ENCODE results near the gene CER1. TPM values are rescaled to one million over a fixed set of nuclear protein-coding genes. Genes with fewer than 3 reads are reported as not detected.

CER1 gene
- total RNA-seq (2011; cell fraction: chromatin; rRNA removed; ENCODE audit: low replicate concordance) = not detected in 2 replicates
- total RNA-seq (2011; cell fraction: nucleolus; rRNA removed) = not detected in 2 replicates
- not detected in 2 replicates for total RNA-seq (2011; cell fraction: nucleoplasm; rRNA removed)
- total RNA-seq (2014; rRNA removed) (not detected in 2 replicates), total RNA-seq (2014; rRNA removed; fragmentation: Illumina TruSeq; extraction: Trizol) (not detected in 2 replicates), total RNA-seq (2015; rRNA removed; fragmentation: Illumina TruSeq; extraction: Trizol) (not detected in 2 replicates), total RNA-seq (2021) (not detected in 2 replicates), polyA plus RNA-seq (2011; rRNA removed) (not detected in 2 replicates), polyA plus RNA-seq (2014; fragmentation: Illumina TruSeq; extraction: Trizol) (not detected in 2 replicates), polyA plus RNA-seq (2014; fragmentation: Nextera tagmentation; extraction: Ambion mirVana) (not detected), polyA plus RNA-seq (2014; rRNA removed) (not detected in 2 replicates), polyA minus RNA-seq (2011; rRNA and poly(A)+ RNA removed) (not detected in 2 replicates), Bru-seq, nascent RNA (not detected), BruChase-seq, experiment 1, labeled RNA remaining after a 2-hour chase (not detected), BruChase-seq, experiment 2, labeled RNA remaining after a 6-hour chase (not detected)
- not detected in 2 replicates for polyA plus RNA-seq (2011; cell fraction: cytosol; rRNA removed)
- polyA plus RNA-seq (2011; cell fraction: nucleus; rRNA removed) = not detected in 2 replicates
- polyA plus RNA-seq (2012) = not detected in 2 replicates
- not detected in 2 replicates for polyA minus RNA-seq (2011; cell fraction: cytosol; rRNA and poly(A)+ RNA removed)
- polyA minus RNA-seq (2011; cell fraction: nucleus; rRNA and poly(A)+ RNA removed) = not detected in 2 replicates
- long read RNA-seq, experiment 1 = 0 reads
- long read RNA-seq, experiment 2 = 0 reads
- long read RNA-seq, experiment 3 = 0 reads

GRCh38 chr9:14722391-14723035 lies at the start of gene CER1:
CER1 (minus strand) TSS chr9:14722733; CDS start chr9:14722672, 61 bp downstream.
- ChIA-PET CTCF (ENCODE audit: low intra/inter-chr PET ratio) (no interaction called here), POLR2A (interaction anchor here (0.5 to 0.6 kb wide), 2 partner anchors 31 to 182 kb away, joined by 3 read pairs; no protein-coding TSS in a partner anchor)
- H3K27me3 ChIP-seq (ENCODE audit: control insufficient read depth in 2 of 2, insufficient read depth in 2 of 2, low read length in 2 of 2) = no peaks in the 10 kb centered on the region; a peak in 1 of 5 replicates
- H3K4me1 ChIP-seq (replicated peaks in 1 of 2; ENCODE audit: control insufficient read depth in 2 of 2, insufficient read depth in 2 of 2, low read length in 2 of 2) = no peaks in the 10 kb centered on the region
- FAIRE-seq = no peak
- no peaks in the 10 kb centered on the region for H3K9me1 ChIP-seq (ENCODE audit: control insufficient read depth, insufficient read depth, low read length)
- H3K4me3 ChIP-seq = no peak within 1 kb of the TSS
- intact Hi-C loops (cut with micrococcal nuclease) (no loop called here), in situ Hi-C loops (cut with MboI) (no loop called here)
- no peak within 1 kb of the TSS for H3K27ac ChIP-seq (ENCODE audit: extremely low read depth, low read depth, low read length)
- no peak within 1 kb of the TSS for H2AFZ ChIP-seq (ENCODE audit: low read depth, low read length)
- WGBS (ENCODE audit: insufficient coverage, low coverage, missing lambda C conversion rate) = 0% methylated on average over 6 of the region's 7 CpGs
- BruUV-seq (replicated peaks) = no TSS peak
- TF ChIP-seq GABPB1 (CRISPR knock-in tag; IDR thresholded peaks at IDR 0.05) (no peak), ZBTB11 (CRISPR knock-in tag; IDR thresholded peaks at IDR 0.05) (no peak), SUPT5H (IDR thresholded peaks at IDR 0.05) (no peak), TGIF2 (CRISPR knock-in tag; IDR thresholded peaks at IDR 0.05) (no peak), CBFB (CRISPR knock-in tag; IDR thresholded peaks at IDR 0.05) (no peak), OTX1 (CRISPR knock-in tag; IDR thresholded peaks at IDR 0.05) (no peak), IFI16 (CRISPR knock-in tag; IDR thresholded peaks at IDR 0.05) (no peak)
- H4K20me1 ChIP-seq (replicated peaks; ENCODE audit: control insufficient read depth, insufficient read depth, low read length) = no peaks in the 10 kb centered on the region
- H3K36me3 ChIP-seq (ENCODE audit: control insufficient read depth, insufficient read depth, low read length) = no peaks in the 10 kb centered on the region
- no peak for DNase-seq (ENCODE audit: extremely low read depth in 1 of 4, low spot score in 3 of 4)
- no peak for ATAC-seq
- H3K79me2 ChIP-seq (ENCODE audit: control insufficient read depth, insufficient read depth, low read length) = no peaks in the 10 kb centered on the region
- no peak within 1 kb of the TSS for H3K4me2 ChIP-seq (ENCODE audit: insufficient read depth, low read length)
- H3K9ac ChIP-seq (ENCODE audit: insufficient read depth in 1 of 2, low read depth in 2 of 2, low read length in 2 of 2) = no peak within 1 kb of the TSS
- H3K9me3 ChIP-seq (replicated peaks; ENCODE audit: control insufficient read depth, insufficient read depth, low read depth, low read length) = no peaks in the 10 kb centered on the region

Measured in K562 (cell line).